ENCODE data around the gene PLXNB1.
"Not testable (repeated sequence)": the region's sequence is repeated elsewhere in the genome, so short reads cannot be mapped to it uniquely, and the experiment has no call there.

PLXNB1 gene

GRCh38 chr3:48474619-48475018 lies 44.7 kb upstream of the PLXNB1 start:
- no peak for DNase-seq (ENCODE audit: low read depth)
- H3K4me3 ChIP-seq (ENCODE audit: low read depth, low read length), result no peak overlapping the region

DNA sequence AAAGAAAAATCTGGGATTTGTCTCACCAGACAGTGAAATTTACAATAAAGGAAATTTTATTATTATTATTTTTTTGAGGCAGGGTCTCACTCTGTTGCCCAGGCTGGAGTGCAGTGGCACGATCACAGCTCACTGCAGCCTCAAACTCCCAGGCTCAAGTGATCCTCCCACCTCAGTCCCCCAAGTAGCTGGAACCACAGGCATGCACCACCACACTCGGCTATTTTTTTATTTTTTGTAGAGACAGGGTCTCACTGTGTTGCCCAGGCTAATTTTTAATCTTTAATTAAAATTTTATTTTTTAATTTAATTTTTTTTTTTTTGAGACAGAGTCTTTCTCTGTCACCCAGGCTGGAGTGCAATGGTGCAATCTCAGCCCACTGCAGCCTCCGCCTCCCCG lies 44.1 kb upstream of the PLXNB1 start:
- not testable (repeated sequence) for DNase-seq (ENCODE audit: low read depth)

More at GRCh38 chr3:48474619-48475018, 44.7 kb upstream of the PLXNB1 start:
- no peak for TF ChIP-seq MAX (IDR thresholded peaks at IDR 0.05; ENCODE audit: low read depth, low read length)
- TF ChIP-seq POLR2A (IDR thresholded peaks at IDR 0.05; ENCODE audit: extremely low read depth, insufficient read length), result no peak
- no peak for TF ChIP-seq CTCF (IDR thresholded peaks at IDR 0.05; ENCODE audit: low read depth, low read length)
- TF ChIP-seq MYC (IDR thresholded peaks at IDR 0.05; ENCODE audit: low read depth, low read length), result no peak

DNA sequence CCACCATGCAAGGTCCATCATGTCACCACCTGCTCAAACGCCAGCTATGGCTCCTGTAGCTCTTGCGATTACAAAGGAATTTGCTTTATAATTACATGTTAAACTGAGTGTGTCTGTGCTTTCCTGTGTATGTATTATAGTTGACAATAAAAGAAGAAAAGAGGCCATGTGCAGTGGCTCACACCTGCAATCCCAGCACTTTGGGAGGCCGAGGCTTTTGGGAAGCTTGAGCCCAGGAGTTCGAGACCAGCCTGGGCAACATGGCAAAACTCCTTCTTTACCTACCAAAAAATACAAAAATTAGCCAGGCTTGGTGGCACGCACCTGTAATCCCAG lies 43.7 kb upstream of the PLXNB1 start:
- no peak for DNase-seq (ENCODE audit: low read depth)
- TF ChIP-seq MYC (IDR thresholded peaks at IDR 0.05; ENCODE audit: low read depth, low read length) (no peak), POLR2A (IDR thresholded peaks at IDR 0.05; ENCODE audit: extremely low read depth, insufficient read length) (no peak), MAX (IDR thresholded peaks at IDR 0.05; ENCODE audit: low read depth, low read length) (no peak), CTCF (IDR thresholded peaks at IDR 0.05; ENCODE audit: low read depth, low read length) (no peak)
- no peak overlapping the region for H3K4me3 ChIP-seq (ENCODE audit: low read depth, low read length)

More for the DNA sequence above, 44.1 kb upstream of the PLXNB1 start:
- not testable (repeated sequence) for H3K4me3 ChIP-seq (ENCODE audit: low read depth, low read length)

GRCh38 chr3:48472923-48473616 lies 43.2 kb upstream of the PLXNB1 start:
- peak overlapping the region; percentile 95 for H3K4me3 ChIP-seq (ENCODE audit: low read depth, low read length)
- TF ChIP-seq MAX (IDR thresholded peaks at IDR 0.05; ENCODE audit: low read depth, low read length) (no peak), POLR2A (IDR thresholded peaks at IDR 0.05; ENCODE audit: extremely low read depth, insufficient read length) (peak; percentile 68), MYC (IDR thresholded peaks at IDR 0.05; ENCODE audit: low read depth, low read length) (peak; percentile 35), CTCF (IDR thresholded peaks at IDR 0.05; ENCODE audit: low read depth, low read length) (peak; percentile 57)
- peak; percentile 97 for DNase-seq (ENCODE audit: low read depth)

DNA sequence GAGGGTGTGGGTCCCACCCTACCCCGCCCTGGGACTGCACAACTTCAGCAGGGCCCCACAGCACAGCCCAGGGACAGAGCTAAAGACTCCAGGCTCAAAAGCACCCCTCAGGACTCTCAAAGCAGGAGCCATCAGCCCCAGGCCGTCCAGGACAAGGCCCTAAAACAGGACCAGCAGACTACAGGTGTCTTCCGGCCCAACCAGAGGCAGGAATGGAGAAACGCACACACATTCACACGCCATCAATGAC lies 42.7 kb upstream of the PLXNB1 start:
- H3K4me3 ChIP-seq (ENCODE audit: low read depth, low read length), result peak overlapping the region; percentile 95
- TF ChIP-seq MAX (IDR thresholded peaks at IDR 0.05; ENCODE audit: low read depth, low read length) (peak; percentile 76), CTCF (IDR thresholded peaks at IDR 0.05; ENCODE audit: low read depth, low read length) (no peak), MYC (IDR thresholded peaks at IDR 0.05; ENCODE audit: low read depth, low read length) (peak; percentile 40; the same call in 1 of the 2 replicates)
- no peak for DNase-seq (ENCODE audit: low read depth)

DNA sequence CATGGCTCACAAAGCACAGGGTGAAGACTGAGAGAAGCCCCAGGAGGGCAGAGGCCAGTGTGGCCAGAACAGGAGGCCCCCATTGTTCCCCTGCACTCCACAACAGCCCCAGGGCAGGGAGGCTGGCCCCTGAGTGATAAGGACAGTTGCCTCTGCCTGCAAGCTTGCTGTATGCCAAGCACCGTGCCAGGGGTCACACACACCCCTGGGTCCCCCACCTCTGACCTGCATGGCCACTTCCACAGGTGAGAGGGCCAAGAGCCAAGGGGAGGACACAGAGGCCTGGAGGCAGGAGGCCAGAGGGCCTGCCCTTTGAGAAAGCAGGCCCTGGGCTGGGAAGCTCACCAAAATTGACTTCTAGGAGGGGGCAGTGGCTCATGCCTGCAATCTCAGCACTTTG lies 40.4 kb upstream of the PLXNB1 start:
- H3K4me3 ChIP-seq (ENCODE audit: low read depth, low read length), result no peak overlapping the region
- TF ChIP-seq MYC (IDR thresholded peaks at IDR 0.05; ENCODE audit: low read depth, low read length) (no peak), MAX (IDR thresholded peaks at IDR 0.05; ENCODE audit: low read depth, low read length) (no peak), CTCF (IDR thresholded peaks at IDR 0.05; ENCODE audit: low read depth, low read length) (no peak)
- DNase-seq (ENCODE audit: low read depth), result no peak
